ENCODE measurements around the gene BRPF1. TPM values are rescaled to one million over a fixed set of nuclear protein-coding genes. Genes with fewer than 3 reads are reported as not detected.

BRPF1 gene
- total RNA-seq, 4 donors from 2014 or later: 19.4 to 36.6 (median 20.3) TPM

GRCh38 chr3:9732080-9732739, 675 bp downstream of the BRPF1 start:
- Histone ChIP-seq H3K36me3 (peaks cover 13 to 20% of the 10 kb centered on the region in 2 donors), H3K4me1 (peaks cover 19 to 20% of the 10 kb centered on the region in 2 donors), H3K9me3 (no peaks in the 10 kb centered on the region), H3K27ac (peak overlapping the region; percentile 92 to 100 (median 99)), H3K4me3 (replicated peaks in 1 of 3) (peak overlapping the region; percentile 29 to 99 (median 91)), H3K27me3 (no peaks in the 10 kb centered on the region)
- TF ChIP-seq, protein P1, sequence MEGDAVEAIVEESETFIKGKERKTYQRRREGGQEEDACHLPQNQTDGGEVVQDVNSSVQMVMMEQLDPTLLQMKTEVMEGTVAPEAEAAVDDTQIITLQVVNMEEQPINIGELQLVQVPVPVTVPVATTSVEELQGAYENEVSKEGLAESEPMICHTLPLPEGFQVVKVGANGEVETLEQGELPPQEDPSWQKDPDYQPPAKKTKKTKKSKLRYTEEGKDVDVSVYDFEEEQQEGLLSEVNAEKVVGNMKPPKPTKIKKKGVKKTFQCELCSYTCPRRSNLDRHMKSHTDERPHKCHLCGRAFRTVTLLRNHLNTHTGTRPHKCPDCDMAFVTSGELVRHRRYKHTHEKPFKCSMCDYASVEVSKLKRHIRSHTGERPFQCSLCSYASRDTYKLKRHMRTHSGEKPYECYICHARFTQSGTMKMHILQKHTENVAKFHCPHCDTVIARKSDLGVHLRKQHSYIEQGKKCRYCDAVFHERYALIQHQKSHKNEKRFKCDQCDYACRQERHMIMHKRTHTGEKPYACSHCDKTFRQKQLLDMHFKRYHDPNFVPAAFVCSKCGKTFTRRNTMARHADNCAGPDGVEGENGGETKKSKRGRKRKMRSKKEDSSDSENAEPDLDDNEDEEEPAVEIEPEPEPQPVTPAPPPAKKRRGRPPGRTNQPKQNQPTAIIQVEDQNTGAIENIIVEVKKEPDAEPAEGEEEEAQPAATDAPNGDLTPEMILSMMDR (IDR thresholded peaks at IDR 0.05): no peak
- no peak for TF ChIP-seq POLR2A (IDR thresholded peaks at IDR 0.05)
- 1 to 5% methylated on average over 11 to 19 of the region's 41 CpGs for WGBS, 2 donors
- peak; percentile 58 to 61 for DNase-seq
- intact Hi-C loops (cut with DNase I): loop anchor here (2.0 to 10.0 kb wide), 2 partner anchors 17 to 227 kb away; partner anchors contain the start of gene OGG1

DNA sequence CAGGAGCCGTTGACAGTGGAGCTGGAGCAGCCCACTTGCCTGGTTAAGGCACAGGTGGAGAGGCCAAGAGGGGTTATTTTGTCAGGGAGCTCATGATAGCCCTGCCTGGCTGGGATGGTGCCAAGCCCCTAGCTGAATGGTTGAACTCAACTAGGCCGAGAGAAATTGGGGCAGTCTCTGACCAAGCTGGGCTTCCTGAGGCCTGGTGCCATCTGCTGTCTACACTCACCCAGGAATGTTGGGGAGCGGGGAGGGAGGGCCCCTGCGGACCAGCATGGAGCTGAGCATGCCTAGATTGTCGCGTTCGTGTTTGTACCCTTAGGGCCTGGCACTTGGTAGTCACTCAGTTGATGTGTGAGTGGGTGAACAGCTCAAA, 1.2 kb downstream of the BRPF1 start:
- DNase-seq: peak; percentile 21 to 41
- H3K36me3 ChIP-seq: peaks cover 18 to 25% of the 10 kb centered on the region in 2 donors
- peaks cover 19 to 20% of the 10 kb centered on the region in 2 donors for H3K4me1 ChIP-seq
- peak overlapping the region in 2 of 3 donors; percentile 91 to 99 for H3K4me3 ChIP-seq (replicated peaks in 1 of 3)
- no peaks in the 10 kb centered on the region for H3K9me3 ChIP-seq
- 14 to 30% methylated on average over 4 to 6 of the region's 7 CpGs for WGBS, 2 donors
- H3K27ac ChIP-seq: peak overlapping the region in 2 of 3 donors; percentile 92 to 100
- H3K27me3 ChIP-seq: no peaks in the 10 kb centered on the region
- intact Hi-C loops (cut with DNase I): loop anchor here (2.0 to 10.0 kb wide), 2 partner anchors 16 to 228 kb away; partner anchors contain the start of gene OGG1
- TF ChIP-seq POLR2A (IDR thresholded peaks at IDR 0.05): no peak
- TF ChIP-seq, protein P1 (IDR thresholded peaks at IDR 0.05): no peak

DNA sequence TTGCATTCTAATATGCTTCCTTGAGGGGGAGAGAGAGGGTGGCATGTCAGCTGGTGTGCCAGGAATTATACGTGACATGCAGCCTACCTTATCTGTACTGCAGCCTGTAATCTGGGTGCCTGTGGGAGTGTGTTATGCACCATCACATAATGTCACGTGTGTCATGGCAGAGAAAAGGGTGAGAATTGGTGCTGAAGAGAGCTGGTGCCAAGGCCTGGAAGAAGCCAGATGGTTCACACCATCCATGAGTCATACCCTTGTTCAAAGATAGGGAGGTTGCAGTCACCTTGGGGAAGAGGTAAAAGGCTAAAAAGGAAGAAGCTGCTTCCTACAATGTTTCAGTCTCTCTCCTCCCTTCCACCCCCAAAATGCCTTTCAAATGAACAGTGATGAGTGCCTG, 5.3 kb downstream of the BRPF1 start:
- peaks cover 14 to 16% of the 10 kb centered on the region in 2 donors for H3K4me1 ChIP-seq
- 88 to 89% methylated on average over 2 of the region's 2 CpGs for WGBS, 2 donors
- intact Hi-C loops (cut with DNase I): loop anchor here (10.0 kb wide), 1 partner anchor 232 kb away; no protein-coding TSS in a partner anchor
- no peak overlapping the region for H3K27ac ChIP-seq
- no peaks in the 10 kb centered on the region for H3K27me3 ChIP-seq
- H3K36me3 ChIP-seq: peaks cover 56 to 64% of the 10 kb centered on the region in 2 donors
- DNase-seq: no peak
- TF ChIP-seq POLR2A (IDR thresholded peaks at IDR 0.05): no peak
- TF ChIP-seq, protein P1 (IDR thresholded peaks at IDR 0.05): no peak
- no peak overlapping the region for H3K4me3 ChIP-seq (replicated peaks in 1 of 3)
- no peaks in the 10 kb centered on the region for H3K9me3 ChIP-seq

GRCh38 chr3:9739181-9739580, 7.6 kb downstream of the BRPF1 start:
- no peak overlapping the region for H3K27ac ChIP-seq
- no peaks in the 10 kb centered on the region for H3K27me3 ChIP-seq
- H3K9me3 ChIP-seq: no peaks in the 10 kb centered on the region
- no peaks in the 10 kb centered on the region for H3K4me1 ChIP-seq
- H3K4me3 ChIP-seq (replicated peaks in 1 of 3): no peak overlapping the region
- TF ChIP-seq POLR2A (IDR thresholded peaks at IDR 0.05): no peak
- TF ChIP-seq, protein P1 (IDR thresholded peaks at IDR 0.05): no peak
- WGBS, 2 donors: 90 to 91% methylated on average over 11 to 14 of the region's 15 CpGs
- intact Hi-C loops (cut with DNase I): loop anchor here (10.0 kb wide), 1 partner anchor 234 kb away; no protein-coding TSS in a partner anchor
- H3K36me3 ChIP-seq: peaks cover 78 to 86% of the 10 kb centered on the region in 2 donors
- DNase-seq: no peak

- no peak for TF ChIP-seq POLR2A (IDR thresholded peaks at IDR 0.05)
- TF ChIP-seq, protein P1 (IDR thresholded peaks at IDR 0.05): no peak
- intact Hi-C loops (cut with DNase I): no loop called here
- Histone ChIP-seq H3K27me3 (no peaks in the 10 kb centered on the region), H3K4me1 (no peaks in the 10 kb centered on the region), H3K9me3 (no peaks in the 10 kb centered on the region), H3K27ac (no peak overlapping the region), H3K36me3 (peaks cover 96% of the 10 kb centered on the region in 2 donors), H3K4me3 (replicated peaks in 1 of 3) (no peak overlapping the region)
- DNase-seq: no peak
- WGBS, 2 donors: 94 to 100% methylated on average over 1 of the region's 1 CpG
These were observed 11.0 kb downstream of the BRPF1 start for GRCh38 chr3:9742560-9742959.
